Neural crest cell (in vitro differentiated cells): ENCODE data around the gene SORCS2. TPM values are rescaled to one million over a fixed set of nuclear protein-coding genes. Genes with fewer than 3 reads are reported as not detected.

ENCODE experiments used
- DNase-seq: peaks from one replicate; pipeline ENCODE4 v3.0.0; 2021; ENCODE audit warnings: low read depth, mixed read lengths, low spot score
- H3K27ac Mint-ChIP-seq: one replicate; pipeline ENCODE4 v1.8.0; 2021; ENCODE audit warnings: mild to moderate bottlenecking, mixed read lengths; ENCODE audit not compliant: unreplicated experiment
- H3K27me3 Mint-ChIP-seq: 2 replicates; pipeline ENCODE4 v1.8.0; 2021; ENCODE audit warnings: low read depth, mild to moderate bottlenecking, mixed read lengths
- H3K36me3 Mint-ChIP-seq: 2 replicates; pipeline ENCODE4 v1.8.0; 2021; ENCODE audit warnings: low read depth, mild to moderate bottlenecking, mixed read lengths
- H3K4me1 Mint-ChIP-seq: 2 replicates; pipeline ENCODE4 v1.8.0; 2021; ENCODE audit warnings: mixed read lengths
- H3K4me3 Mint-ChIP-seq: one replicate; pipeline ENCODE4 v1.8.0; 2021; ENCODE audit warnings: mild to moderate bottlenecking, mixed read lengths
- H3K9me3 Mint-ChIP-seq: 2 replicates; pipeline ENCODE4 v1.8.0; 2021; ENCODE audit warnings: mixed read lengths
- total RNA-seq: library from RNA; stranded (reverse); gene quantifications from 2 replicates; pipeline ENCODE4 v1.2.1, GENCODE V29; 2021
- TF ChIP-seq, protein P1 (sequence below): fragments of 200-600 bp; sonication (generic); conservative IDR thresholded peaks from 2 replicates; pipeline ENCODE4 v1.5.0; 2021; ENCODE audit warnings: antibody characterized with exemption, mild to moderate bottlenecking

Gene SORCS2
- total RNA-seq, 1 donor from 2014 or later, result 1.1 TPM

DNA sequence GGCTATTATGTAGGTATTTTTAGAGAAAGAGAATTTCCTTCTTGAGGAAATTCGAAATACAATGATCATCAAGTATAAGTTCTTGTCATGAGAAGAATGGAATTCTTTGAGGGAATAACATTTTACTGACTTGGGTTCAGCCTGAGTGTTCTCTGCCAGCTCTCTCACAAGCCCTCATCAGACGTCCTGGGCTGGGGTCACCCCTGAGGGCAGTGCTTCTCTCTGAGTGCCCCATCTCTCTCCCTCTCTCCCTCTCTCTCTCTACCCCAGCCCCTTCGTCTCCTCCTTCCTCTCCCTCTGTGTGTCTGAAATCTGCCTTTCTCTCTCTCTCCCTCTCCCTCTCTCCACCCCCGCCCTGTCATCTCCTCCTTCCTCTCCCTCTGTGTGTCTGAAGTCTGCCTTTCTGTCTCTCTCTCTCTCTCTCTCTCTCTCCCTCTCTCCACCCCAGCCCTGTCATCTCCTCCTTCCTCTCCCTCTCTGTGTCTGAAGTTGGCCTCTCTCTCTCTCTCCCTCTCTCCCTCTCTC, 484.1 kb downstream of the SORCS2 start:
- DNase-seq, result no peak
- Mint-ChIP-seq H3K36me3 (peaks cover 1% of the 10 kb centered on the region), H3K9me3 (peaks cover 4% of the 10 kb centered on the region), H3K27ac (no peak overlapping the region), H3K4me1 (peaks cover 14% of the 10 kb centered on the region), H3K4me3 (no peak overlapping the region), H3K27me3 (no peaks in the 10 kb centered on the region)
- TF ChIP-seq, protein P1, sequence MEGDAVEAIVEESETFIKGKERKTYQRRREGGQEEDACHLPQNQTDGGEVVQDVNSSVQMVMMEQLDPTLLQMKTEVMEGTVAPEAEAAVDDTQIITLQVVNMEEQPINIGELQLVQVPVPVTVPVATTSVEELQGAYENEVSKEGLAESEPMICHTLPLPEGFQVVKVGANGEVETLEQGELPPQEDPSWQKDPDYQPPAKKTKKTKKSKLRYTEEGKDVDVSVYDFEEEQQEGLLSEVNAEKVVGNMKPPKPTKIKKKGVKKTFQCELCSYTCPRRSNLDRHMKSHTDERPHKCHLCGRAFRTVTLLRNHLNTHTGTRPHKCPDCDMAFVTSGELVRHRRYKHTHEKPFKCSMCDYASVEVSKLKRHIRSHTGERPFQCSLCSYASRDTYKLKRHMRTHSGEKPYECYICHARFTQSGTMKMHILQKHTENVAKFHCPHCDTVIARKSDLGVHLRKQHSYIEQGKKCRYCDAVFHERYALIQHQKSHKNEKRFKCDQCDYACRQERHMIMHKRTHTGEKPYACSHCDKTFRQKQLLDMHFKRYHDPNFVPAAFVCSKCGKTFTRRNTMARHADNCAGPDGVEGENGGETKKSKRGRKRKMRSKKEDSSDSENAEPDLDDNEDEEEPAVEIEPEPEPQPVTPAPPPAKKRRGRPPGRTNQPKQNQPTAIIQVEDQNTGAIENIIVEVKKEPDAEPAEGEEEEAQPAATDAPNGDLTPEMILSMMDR, result no peak

DNA sequence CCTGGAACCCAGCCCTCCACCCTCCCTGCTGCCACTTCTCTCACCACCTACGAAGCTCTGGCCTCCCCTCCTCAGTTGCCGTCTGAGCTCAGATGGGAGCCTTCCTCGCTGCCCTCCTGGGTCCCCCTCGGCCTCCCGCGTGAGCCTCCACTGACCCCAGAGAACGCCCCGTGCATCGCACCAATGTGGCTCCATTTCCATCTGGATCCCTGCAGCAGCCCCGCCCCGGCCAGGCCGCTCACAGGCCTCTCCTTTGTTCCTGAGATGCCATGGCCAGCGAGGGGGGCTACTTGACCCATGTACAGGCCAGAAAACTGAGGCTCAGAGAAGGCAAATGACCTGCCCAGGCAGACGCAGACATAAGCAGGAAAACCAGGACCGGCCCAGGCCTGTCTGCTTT, 484.7 kb downstream of the SORCS2 start:
- Mint-ChIP-seq H3K27ac (peak overlapping the region; percentile 35), H3K9me3 (peaks cover 2% of the 10 kb centered on the region), H3K4me1 (peaks cover 14% of the 10 kb centered on the region), H3K27me3 (no peaks in the 10 kb centered on the region), H3K4me3 (no peak overlapping the region), H3K36me3 (no peaks in the 10 kb centered on the region)
- no peak for DNase-seq
- TF ChIP-seq, protein P1, result no peak

DNA sequence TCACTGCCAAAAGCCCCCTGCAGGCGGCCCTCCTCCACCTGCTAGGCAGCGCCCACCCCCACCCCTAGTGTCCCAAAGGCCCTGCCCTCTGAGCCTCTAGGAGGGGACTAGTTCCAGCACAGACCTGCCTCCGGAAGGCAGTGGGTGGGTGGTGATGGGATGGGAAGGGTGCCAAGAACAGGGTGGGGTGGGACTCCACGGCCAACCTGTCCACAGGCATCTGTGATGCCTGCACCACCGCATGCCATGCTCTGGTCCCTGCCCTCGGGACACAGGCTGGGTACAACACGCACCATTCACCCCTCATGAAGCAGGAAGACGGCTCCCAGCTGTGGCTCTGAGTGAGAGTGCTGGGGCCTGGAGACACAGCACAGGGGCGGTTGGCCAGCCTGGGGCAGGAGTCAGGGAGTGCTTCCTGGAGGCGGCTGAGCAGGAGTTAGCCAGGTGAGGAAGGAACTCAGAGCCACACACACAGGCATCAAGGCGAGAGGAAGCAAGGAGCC, 485.5 kb downstream of the SORCS2 start:
- DNase-seq, result no peak
- H3K9me3 Mint-ChIP-seq, result no peaks in the 10 kb centered on the region
- no peaks in the 10 kb centered on the region for H3K27me3 Mint-ChIP-seq
- TF ChIP-seq, protein P1, result no peak
- H3K36me3 Mint-ChIP-seq, result no peaks in the 10 kb centered on the region
- no peak overlapping the region for H3K27ac Mint-ChIP-seq
- peaks cover 14% of the 10 kb centered on the region for H3K4me1 Mint-ChIP-seq
- H3K4me3 Mint-ChIP-seq, result no peak overlapping the region

DNA sequence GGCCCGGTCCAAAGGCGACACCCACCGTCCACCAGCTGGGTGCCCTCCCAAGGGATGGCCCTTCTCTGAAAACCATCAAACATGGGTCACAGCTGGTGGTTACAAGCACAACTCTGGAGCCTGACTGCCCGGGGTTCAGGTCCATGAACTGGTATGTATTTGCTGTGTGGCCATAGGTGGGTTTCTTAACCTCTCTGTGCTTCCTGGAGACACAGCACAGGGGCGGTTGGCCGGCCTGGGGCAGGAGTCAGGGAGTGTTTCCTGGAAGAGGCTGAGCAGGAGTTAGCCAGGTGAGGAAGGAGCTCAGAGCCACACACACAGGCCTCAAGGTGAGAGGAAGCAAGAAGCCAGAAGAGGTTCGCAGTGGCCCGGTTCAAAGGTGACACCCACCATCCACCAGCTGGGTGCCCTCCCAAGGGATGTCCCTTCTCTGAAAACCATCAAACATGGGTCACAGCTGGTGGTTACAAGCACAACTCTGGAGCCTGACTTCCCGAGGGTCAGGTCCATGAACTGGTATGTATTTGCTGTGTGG, 486.0 kb downstream of the SORCS2 start:
- Mint-ChIP-seq H3K36me3 (no peaks in the 10 kb centered on the region), H3K27me3 (no peaks in the 10 kb centered on the region), H3K4me3 (no peak overlapping the region)

DNA sequence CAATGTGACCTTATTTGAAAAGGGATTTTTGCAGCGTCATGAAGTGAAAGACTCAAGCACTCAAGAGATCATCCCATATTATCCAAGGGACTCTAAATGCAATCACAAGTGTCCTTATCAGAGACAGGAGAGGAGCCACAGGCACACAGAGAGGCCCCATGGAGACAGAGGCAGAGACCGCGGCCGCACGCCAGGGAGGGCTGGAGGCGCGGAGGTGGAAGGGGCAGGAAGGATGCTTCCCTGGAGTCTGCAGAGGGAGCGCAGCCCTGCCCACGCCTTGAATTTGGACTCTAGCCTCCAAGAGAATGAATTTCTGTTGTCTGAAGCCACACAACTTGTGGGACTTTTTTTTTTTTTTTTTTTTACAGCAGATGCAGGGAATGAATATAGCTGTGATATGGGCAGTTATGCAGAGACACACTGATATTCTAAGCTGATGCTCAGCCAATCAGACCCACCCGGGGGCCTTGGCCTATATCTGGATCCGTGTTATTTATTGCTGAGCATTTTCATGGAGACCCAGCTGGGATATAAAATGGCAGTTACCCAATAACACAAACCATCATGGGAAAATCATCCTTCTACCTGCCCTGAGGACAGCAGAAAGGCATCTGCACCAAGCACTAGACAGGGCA, 487.2 kb downstream of the SORCS2 start:
- H3K4me1 Mint-ChIP-seq, result peaks cover 14% of the 10 kb centered on the region
- H3K36me3 Mint-ChIP-seq, result no peaks in the 10 kb centered on the region
- H3K4me3 Mint-ChIP-seq, result no peak overlapping the region
- H3K27me3 Mint-ChIP-seq, result no peaks in the 10 kb centered on the region
- TF ChIP-seq, protein P1, result no peak
- H3K9me3 Mint-ChIP-seq, result no peaks in the 10 kb centered on the region
- H3K27ac Mint-ChIP-seq, result no peak overlapping the region
- DNase-seq, result no peak

More for the DNA sequence above, 486.0 kb downstream of the SORCS2 start:
- no peak for DNase-seq
- H3K4me1 Mint-ChIP-seq, result peaks cover 14% of the 10 kb centered on the region
- H3K9me3 Mint-ChIP-seq, result no peaks in the 10 kb centered on the region
- TF ChIP-seq, protein P1, result no peak
- H3K27ac Mint-ChIP-seq, result no peak overlapping the region
